BJ (cell line): ENCODE measurements around the gene MFSD6L. TPM values are rescaled to one million over a fixed set of nuclear protein-coding genes. Genes with fewer than 3 reads are reported as not detected.

Source experiments
- CTCF ChIA-PET: fragments of 350-600 bp; formaldehyde crosslinking; extraction: SDS; loops from one replicate; lab custom pipeline; 2021; ENCODE audit warnings: antibody characterized with exemption, inconsistent platforms; lab: Yijun Ruan, JAX
- POLR2A ChIA-PET: fragments of 300-600 bp; sonication (Branson Sonifier 250); formaldehyde crosslinking; extraction: SDS; loops from one replicate; lab custom pipeline; 2021; ENCODE audit warnings: antibody characterized with exemption; lab: Charles Lee
- DNase-seq: peaks from one replicate; pipeline ENCODE4 v3.0.0-alpha.2; 2011; ENCODE audit warnings: low read depth
- H3K27me3 ChIP-seq: 2 replicates; pipeline ENCODE4 v1.6.0; 2011; ENCODE audit warnings: low read length; ENCODE audit not compliant: control insufficient read depth, insufficient read depth
- H3K36me3 ChIP-seq: 2 replicates; pipeline ENCODE4 v1.5.1; 2011; ENCODE audit warnings: low read length; ENCODE audit not compliant: control insufficient read depth, insufficient read depth
- H3K4me3 ChIP-seq: 2 replicates; pipeline ENCODE4 v1.5.1; 2011; ENCODE audit warnings: low read depth, mild to moderate bottlenecking, control low read depth, low read length
- CTCF ChIP-seq: IDR thresholded peaks from 2 replicates; pipeline ENCODE4 v1.5.1; 2011; ENCODE audit warnings: low read depth, mild to moderate bottlenecking, control low read depth, inconsistent platforms, low read length, moderate library complexity; ENCODE audit not compliant: insufficient read depth
- polyA plus RNA-seq: library from polyadenylated mRNA; depleted of rRNA; stranded (reverse); fragments of >200 nt; gene quantifications from 2 replicates; pipeline ENCODE4 v1.2.3, GENCODE V29; 2011

MFSD6L gene
- polyA plus RNA-seq, 1 experiment, result not detected

GRCh38 chr17:8843344-8843743 lies 44.2 kb upstream of the MFSD6L start:
- DNase-seq, result no peak
- no peak for TF ChIP-seq CTCF
- Histone ChIP-seq H3K4me3 (no peak overlapping the region), H3K36me3 (no peaks in the 10 kb centered on the region), H3K27me3 (peaks cover 1% of the 10 kb centered on the region; the same call in 1 of the 2 replicates)
- POLR2A ChIA-PET, result no interaction called here
- CTCF ChIA-PET, result no interaction called here

GRCh38 chr17:8841844-8842243 lies 42.7 kb upstream of the MFSD6L start:
- TF ChIP-seq CTCF, result no peak
- CTCF ChIA-PET, result no interaction called here
- no peak for DNase-seq
- Histone ChIP-seq H3K27me3 (peaks cover 1% of the 10 kb centered on the region; the same call in 1 of the 2 replicates), H3K36me3 (no peaks in the 10 kb centered on the region), H3K4me3 (no peak overlapping the region)
- POLR2A ChIA-PET, result no interaction called here

GRCh38 chr17:8839410-8839935 lies 40.3 kb upstream of the MFSD6L start:
- DNase-seq, result no peak
- ChIA-PET POLR2A (no interaction called here), CTCF (no interaction called here)
- Histone ChIP-seq H3K27me3 (peaks cover 1% of the 10 kb centered on the region; the same call in 1 of the 2 replicates), H3K4me3 (no peak overlapping the region), H3K36me3 (no peaks in the 10 kb centered on the region)
- no peak for TF ChIP-seq CTCF

GRCh38 chr17:8838551-8839095 lies 39.5 kb upstream of the MFSD6L start:
- Histone ChIP-seq H3K27me3 (peaks cover 1% of the 10 kb centered on the region; the same call in 1 of the 2 replicates), H3K36me3 (no peaks in the 10 kb centered on the region), H3K4me3 (no peak overlapping the region)
- DNase-seq, result no peak
- ChIA-PET POLR2A (no interaction called here), CTCF (no interaction called here)
- TF ChIP-seq CTCF, result no peak

- TF ChIP-seq CTCF, result no peak
- Histone ChIP-seq H3K36me3 (no peaks in the 10 kb centered on the region), H3K4me3 (no peak overlapping the region), H3K27me3 (peaks cover 1% of the 10 kb centered on the region; the same call in 1 of the 2 replicates)
- DNase-seq, result no peak
- POLR2A ChIA-PET, result no interaction called here
- CTCF ChIA-PET, result no interaction called here
Measured at GRCh38 chr17:8837563-8838075, 38.5 kb upstream of the MFSD6L start.
